HG02763 (cell line): ENCODE data around the gene CNTNAP2.
"Not testable (repeated sequence)": the region's sequence is repeated elsewhere in the genome, so short reads cannot be mapped to it uniquely, and the experiment has no call there.

ENCODE experiments used
- ATAC-seq: cut with Tn5 transposase; IDR thresholded peaks from one replicate; pipeline ENCODE4 v1.9.1; 2021; ENCODE audit warnings: mild to moderate bottlenecking, moderate library complexity; ENCODE audit not compliant: unreplicated experiment

Gene CNTNAP2

DNA sequence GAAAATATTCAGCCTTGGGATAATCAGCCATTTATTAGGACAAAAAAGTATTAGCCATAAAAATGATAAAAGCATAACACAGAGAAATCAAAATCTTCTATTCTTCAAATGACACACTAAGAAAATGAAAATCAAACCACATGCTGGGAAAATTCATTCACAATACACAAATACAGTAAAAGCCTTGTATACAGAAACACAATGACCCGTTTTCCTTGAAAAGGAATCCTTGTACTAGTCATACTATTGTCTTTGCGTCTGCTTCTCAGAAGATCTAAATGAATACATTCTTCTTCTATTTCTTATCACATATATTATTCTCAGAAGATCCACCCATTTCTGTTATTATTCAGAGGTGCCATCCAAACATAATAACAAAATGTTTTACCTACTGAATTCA lies 749.1 kb downstream of the CNTNAP2 start:
- ATAC-seq, result no peak

DNA sequence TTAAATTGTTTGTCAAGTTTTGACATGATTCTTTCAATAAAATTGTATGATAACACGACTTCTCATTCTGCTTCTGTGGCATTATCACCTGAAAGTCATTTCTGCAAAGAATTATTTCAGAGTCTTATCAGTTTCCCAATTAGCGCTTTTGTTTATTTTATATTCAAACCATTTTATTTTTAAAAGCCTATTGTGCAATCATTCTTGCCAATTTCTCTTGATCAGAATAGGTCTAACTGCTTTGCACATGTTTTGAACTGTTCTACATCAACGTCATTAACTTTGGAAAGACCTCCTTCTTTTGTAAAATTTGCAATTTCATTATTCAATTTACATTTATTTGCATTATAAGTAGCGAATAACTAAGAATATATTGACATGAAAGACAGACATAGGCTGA lies 758.1 kb downstream of the CNTNAP2 start:
- ATAC-seq, result no peak

DNA sequence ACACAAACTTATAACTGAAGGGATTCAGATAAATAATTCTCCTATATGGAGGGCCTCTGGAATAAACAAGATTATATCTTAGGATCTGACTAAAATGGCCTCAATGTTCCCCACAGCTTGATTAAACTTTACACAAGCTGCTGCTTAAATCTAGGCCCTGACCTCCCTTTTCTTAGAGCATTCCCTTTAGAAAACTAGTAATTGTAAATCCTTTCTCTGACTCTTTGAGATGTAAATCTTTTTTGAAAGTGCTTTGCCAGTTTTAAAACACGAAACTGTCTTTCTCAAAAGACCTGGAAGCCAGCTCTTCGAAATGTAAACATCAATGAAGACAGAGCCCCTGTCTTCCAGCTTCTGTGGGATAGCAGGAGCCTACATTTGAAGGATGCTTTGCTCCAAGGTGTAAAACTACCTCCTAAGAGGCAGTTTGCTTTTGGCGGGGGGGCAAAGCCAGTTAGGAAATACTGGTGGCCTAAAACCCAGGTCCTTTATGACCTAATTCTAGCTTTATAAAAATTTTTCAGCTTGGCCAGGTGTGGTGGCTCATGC lies 758.7 kb downstream of the CNTNAP2 start:
- no peak for ATAC-seq

DNA sequence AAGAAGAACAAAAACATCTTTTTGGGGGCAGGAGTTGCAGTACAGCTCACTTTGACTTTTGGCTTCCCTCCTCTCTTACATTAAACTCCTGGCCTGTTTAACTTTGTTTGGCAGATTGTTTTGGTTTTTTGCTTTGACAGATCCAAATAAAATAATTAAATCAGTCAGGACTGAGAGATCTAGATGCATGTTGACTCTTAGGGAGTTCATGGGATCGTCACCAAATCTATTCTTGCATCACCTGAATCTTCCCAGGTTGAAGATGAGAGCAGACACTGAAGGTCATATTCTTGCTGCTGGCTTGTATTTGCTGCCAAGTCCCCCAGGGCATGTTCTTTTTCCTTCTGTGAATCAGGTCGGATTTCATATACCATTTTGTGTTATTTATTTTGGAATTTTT lies 759.4 kb downstream of the CNTNAP2 start:
- no peak for ATAC-seq

DNA sequence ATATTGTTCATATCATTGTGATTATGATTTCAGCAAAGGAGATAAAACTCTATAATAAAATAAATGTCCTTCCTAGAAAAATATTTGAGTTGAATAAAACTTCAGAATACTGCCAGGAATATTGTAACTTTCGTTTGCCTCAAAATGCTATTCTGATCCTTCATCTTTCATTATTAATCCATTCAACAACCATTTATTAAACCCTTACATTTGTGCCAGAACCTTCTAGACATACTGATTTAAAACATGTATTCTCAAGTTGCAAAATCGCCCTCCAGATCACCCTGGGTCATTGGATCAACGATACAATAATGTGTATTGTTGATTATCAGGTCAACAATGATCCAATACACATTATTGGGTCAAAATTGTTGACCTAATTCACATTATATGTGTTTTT lies 759.8 kb downstream of the CNTNAP2 start:
- ATAC-seq, result no peak

DNA sequence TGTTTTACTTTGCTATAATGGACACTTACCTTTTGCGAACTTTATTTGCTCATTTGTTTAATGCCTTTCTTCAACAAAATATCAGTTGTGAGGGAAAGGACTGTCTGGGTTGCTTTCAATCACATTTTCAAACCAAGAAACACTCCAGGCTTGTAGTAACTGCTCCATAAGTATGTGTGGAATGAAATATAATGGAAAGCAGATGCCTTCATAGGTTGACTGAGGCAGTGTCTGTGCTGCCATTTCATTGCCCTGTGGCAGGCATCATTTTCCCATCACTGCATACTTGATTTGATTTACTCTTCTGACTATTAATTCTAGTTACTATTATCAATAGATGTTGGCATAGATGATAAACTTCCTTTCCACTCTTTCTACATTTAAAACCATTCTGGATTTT lies 762.3 kb downstream of the CNTNAP2 start:
- ATAC-seq, result no peak

DNA sequence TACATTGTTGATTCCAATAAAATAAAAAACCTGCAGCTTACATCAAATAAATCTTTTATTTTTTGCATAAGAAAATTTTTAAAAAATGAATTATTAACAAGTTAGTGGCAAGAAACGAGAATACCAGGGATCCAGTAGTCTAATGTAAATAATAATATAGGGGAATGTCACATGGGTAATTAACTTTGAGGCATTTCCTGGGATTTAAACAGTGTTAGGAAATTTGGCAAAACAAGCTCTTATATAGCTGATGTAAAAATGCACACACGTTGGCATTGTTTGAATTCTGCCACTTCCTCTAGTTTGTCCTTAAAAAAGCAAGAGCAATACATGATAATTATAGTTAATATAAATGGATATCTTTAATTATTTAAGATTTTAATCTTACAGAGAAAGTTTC lies 768.6 kb downstream of the CNTNAP2 start:
- ATAC-seq, result no peak

DNA sequence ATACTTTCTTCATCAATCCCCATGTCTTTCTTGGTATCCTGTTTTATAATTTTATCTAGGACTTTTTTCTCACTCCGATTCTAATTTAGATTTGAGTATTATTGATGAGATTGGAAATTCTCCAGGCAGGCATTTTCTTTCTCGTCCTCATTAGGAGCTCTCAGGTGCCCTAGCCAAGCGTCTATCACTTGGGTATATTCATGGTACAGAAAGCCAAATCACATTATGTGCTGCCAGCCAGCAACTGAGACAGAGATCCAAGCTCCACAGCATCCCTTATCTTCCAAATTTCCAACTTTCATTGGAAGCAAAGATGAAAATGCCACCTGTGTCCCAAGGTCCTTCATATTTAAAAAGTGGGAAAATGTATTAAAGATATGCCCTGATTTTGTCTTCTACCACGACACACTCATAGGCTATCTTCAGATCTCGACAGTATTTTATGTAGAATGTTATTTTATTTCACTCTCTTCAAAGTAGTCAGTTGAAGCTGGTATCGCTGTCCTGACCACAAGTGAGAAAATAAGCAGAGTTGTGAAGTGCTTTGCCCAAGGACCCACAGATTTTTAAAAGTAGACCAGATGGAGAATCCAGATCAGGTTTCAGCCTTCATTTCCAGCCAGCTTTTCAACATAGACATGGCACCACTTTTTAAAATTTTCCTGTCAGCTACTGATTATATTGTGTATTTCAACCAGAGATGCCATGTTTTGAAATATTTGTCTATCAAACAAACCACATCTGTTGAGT lies 773.4 kb downstream of the CNTNAP2 start:
- ATAC-seq, result no peak

DNA sequence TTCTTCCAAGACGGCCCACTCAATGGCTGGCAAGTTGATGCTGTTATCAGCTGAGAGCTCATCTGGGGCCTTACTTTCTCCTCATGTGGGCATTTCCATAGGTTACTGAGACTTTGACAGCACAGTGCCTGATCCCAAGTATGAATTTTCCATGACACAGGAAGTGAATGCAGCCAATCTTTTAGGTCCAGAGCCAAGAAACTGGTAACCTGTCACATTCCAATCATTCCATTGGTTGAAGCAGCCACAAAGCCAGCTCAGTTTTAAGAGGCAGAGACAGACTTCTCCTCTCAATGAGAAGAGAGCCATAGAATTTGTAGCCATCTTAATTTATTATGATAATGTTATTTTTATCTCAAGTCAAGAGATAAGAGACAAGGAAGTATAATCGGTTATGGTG lies 775.5 kb downstream of the CNTNAP2 start:
- ATAC-seq, result no peak

DNA sequence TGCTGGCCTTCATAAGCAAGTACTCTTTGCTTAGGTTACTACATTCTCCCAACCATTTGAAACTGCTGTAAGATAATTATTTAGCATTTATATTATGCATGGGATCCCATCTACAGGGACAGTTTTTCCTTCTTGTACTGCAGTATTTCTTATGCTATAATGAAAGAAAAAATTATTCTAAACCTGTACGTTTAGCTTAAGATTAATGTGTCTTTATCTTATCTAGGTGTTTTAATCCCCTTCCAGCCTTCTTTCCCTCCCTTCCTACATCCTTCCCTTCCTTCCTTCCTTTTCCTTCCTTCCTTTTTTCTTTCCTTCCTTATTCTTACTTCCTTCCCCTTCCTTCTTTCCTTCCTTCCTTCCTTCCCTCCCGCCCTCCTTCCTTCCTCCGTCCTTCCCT lies 778.3 kb downstream of the CNTNAP2 start:
- ATAC-seq, result no peak

DNA sequence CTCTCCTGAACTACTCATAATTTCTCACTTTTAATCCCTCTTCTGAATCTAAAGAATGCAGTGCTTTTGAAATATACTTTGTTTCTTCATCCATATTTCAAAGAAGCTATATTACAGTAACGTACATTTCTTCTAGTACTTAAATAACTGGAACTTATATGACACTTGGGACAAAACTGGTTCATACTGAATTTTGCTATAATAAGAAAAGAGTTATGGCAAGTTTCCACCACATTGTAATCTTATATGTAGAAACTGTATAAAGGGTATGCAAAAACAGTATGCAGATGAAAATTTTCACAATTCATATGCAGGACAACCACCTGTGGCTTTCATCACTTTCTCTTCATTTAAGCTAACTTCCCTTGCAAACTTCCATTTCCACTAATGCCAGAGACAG lies 785.7 kb downstream of the CNTNAP2 start:
- no peak for ATAC-seq

DNA sequence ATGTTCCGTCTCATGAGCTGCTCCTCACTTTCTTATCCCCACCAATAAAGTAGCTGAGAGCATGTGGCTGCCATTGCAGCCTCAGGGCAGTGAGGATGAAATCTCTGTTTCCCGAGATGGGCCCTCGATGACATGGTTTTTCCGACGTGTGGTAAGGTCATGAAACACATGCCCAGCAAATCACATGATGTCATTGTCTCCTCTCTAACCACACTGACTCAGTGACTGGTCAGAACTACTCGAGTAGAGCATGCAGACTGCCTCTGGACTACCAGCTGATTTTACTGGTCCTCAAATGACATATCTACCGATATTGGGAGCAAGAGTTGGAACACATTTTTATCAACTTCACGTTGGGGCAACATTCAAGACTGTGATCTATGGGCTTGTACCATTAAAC lies 786.1 kb downstream of the CNTNAP2 start:
- ATAC-seq, result no peak

DNA sequence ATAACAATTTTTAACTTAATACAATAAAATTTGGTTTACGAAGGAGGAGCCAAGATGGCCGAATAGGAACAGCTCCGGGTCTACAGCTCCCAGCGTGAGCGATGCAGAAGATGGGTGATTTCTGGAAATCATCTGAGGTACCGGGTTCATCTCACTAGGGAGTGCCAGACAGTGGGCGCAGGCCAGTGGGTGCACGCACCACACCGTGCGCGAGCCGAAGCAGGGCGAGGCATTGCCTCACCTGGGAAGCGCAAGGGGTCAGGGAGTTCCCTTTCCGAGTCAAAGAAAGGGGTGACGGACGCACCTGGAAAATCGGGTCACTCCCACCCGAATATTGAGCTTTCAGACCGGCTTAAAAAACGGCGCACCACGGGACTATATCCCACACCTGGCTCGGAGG lies 789.1 kb downstream of the CNTNAP2 start:
- not testable (repeated sequence) for ATAC-seq

DNA sequence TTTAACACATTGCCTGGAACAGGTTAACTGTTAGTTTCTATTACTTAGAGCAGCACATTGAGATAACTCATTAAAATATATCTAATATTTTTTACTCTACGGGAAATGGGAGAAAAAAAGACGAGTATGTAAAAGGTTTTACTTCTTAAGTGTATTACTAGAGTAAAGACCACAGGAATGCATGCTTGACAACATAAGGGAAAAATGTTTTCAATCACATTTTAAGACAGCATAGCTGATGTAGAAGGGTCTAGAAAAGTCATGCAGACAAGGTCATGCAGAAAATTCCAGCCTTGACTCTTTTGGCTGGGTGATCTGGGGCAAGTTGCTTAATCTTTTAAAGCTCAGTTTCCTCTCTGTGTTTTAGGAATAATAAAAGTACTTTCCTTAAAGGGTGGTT lies 806.2 kb downstream of the CNTNAP2 start:
- no peak for ATAC-seq

DNA sequence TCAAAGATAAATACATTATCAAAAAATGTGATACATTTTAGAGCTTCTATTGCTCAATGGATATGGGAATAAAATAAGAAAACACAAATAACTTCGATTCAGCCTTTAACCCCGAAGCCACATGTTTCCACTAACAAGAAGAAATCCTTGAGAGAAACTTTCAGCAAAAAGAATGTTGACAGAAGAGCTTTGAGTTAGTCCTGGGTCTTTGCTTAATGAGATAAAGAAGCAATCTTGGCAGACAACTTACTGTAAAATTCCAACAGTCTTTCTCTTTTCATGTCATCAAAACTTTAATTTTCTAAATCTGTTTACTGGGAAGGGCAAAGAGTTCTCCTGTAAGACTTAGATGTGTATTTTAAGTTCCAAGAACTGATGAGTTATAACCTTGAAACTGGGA lies 810.2 kb downstream of the CNTNAP2 start:
- ATAC-seq, result no peak

DNA sequence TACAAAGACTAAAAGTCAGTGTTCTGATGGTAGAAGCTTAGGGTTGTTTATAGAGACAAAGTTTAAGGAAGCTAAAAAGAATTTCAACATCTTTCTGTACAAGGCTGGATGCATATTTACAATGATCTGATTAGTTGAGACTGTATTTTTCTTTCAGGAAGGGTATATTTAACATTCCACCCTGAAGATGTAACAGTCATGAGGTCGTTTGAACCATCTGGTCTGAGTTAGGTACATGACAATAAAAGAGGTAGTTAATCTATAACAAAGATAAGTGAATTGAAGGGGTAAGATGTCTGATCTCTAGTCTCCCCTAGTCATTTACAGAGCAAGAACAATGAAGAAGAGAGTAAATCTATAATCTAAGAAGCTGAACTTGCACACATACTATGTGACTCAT lies 821.2 kb downstream of the CNTNAP2 start:
- no peak for ATAC-seq

DNA sequence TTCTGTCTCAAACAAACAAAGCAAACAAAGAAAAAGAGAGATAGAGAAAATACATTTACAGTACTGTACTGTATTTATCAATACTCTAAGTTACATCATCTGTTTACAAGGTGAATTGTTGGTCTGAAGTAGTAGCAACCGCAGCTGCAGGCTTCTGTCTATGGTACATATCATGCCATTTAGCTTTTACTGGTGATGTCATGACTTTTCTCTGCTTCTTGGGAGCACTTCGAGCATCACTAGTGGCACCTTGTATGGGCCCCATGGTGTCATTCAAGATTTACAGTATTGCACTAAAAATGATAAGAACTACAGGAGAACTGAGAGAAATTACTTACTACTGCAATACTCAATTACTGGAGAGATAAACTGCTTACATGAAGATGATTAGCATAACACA lies 826.9 kb downstream of the CNTNAP2 start:
- no peak for ATAC-seq

DNA sequence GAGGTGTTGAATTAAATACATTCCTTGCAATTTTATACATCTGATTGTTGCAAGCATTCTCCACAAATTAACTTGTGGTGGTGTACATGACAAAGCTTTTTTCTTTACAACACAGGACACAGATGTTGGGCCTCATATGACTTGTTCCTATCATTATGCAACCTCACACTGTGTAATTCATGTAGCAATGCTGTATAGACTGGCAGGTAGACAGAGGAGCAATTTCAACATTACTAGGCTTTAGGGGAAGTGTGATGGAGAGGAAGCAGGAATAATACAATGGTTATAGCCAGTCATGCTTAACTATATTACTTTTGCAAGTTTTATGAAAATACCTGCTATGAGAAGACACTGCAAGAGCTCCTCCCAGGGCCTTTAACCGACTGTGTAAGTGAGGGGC lies 832.1 kb downstream of the CNTNAP2 start:
- ATAC-seq, result no peak

DNA sequence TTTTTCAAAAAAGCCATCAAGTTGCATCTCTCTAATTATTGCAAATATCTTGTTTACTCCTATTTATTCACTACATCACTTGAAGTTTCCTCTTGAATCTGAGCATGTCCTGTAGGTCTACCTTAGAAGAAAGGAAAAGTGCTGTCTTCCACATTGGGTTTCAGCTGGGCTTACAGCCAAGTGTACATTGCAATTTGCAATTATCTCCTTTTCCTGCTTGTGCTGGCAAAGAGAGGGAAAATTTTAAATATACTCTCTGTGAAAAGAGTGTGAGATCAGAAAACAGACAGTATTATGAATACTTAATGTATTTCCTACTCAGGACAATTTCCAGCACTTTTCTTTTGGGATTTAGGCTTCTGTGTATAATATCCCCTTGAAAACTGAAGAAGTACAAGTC lies 839.7 kb downstream of the CNTNAP2 start:
- no peak for ATAC-seq

DNA sequence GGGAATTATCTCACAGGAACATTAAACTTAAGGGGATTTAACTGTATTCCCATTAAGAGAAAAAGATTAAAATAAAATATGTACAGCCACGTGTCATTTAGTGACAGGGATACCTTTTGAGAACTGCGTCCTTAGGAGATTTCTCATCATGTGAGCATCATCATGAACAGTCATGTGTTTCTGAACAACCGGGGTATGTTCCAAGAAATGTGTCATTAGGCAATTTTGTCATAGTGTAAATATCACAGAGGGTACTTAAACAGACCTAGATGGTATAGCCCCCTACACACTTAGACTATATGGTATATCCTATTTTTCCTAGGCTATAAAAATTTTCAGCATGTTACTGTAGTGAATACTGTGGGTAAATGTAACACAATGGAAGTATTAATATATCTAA lies 840.3 kb downstream of the CNTNAP2 start:
- no peak for ATAC-seq

DNA sequence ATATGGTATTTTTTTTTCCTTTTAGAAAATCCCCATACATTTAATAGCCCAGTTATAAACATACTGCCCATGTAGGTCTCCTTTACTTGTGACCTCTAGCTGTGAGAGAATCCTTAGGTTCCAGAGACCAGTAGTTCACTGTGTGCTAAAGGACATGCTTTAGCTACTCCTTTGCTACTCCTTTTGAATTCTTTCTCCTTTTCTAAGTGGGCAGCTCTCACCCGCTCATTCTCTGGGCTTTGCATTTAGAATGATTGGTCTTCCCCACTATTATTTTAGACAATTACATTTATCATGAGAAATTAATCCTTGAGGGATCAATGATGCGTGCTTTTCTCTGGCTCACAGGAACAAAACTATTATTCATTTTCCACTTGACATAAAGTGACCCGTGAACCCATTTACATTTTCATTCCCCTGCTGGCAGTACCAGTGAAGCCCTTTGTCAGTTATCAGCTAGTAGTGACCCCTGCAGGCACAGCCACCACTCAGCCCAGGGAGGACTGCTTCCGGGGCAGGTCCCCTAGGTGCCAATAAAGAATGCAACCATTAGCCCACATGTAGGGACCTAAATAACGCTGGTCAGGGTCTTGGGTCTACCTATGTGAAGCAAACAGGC lies 844.3 kb downstream of the CNTNAP2 start:
- no peak for ATAC-seq

DNA sequence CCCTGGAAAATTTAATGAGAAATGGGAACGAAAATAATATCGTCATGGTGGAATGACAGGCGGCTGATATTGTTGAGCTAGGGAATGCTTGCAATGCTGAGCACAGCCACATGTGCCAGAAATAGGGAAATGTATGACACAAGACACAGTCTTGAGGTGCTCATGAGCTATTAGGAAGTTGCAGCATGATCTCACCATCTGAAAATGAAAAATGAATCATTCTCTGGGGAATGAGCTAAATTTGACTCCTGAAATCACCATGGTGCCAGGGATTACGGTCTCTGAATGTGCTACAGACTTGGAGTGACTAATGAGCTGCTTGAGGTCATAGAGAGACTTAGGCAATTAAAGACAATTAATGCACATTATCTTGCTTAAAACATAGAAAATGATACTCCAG lies 845.0 kb downstream of the CNTNAP2 start:
- ATAC-seq, result no peak

DNA sequence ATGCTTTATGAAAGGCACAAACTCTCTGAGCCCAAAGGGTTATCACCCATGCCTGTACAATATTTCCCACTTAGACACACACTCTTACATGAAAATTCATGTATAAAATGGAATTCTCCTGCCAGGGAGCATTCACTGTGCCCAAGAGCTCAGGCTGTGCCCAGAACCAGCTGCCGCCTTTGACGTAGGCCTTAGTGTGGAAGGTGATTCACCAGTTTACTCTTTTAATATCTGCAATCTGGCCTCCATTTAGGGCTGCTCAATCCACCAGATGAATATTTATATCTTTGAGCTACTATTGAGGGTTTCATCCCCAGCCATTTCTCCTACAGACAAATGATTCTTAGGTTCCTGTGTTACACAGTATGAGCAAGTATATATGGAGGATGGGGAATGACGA lies 849.7 kb downstream of the CNTNAP2 start:
- no peak for ATAC-seq
